ENCODE results near the gene SLC25A17. TPM values are rescaled to one million over a fixed set of nuclear protein-coding genes. Genes with fewer than 3 reads are reported as not detected.

SLC25A17 gene
- polyA plus RNA-seq, 1 experiment: 28.8 TPM

- TF ChIP-seq CTCF (IDR thresholded peaks at IDR 0.05; ENCODE audit: low read depth, low read length): 0 out of 2 replicates have a peak, but pooled peaks have one; percentile 10
- DNase-seq (ENCODE audit: low read depth, low spot score): no peak
- Histone ChIP-seq H3K27me3 (ENCODE audit: control insufficient read depth, insufficient read depth, low read length) (no peaks in the 10 kb centered on the region), H3K4me3 (ENCODE audit: low read depth, low read length) (peak overlapping the region; percentile 99), H3K27ac (ENCODE audit: low read depth, low read length) (peak overlapping the region; percentile 55), H3K9me3 (ENCODE audit: control insufficient read depth, insufficient read depth, low read length) (no peaks in the 10 kb centered on the region)
- CTCF ChIA-PET: interaction anchor here (1.2 kb wide), 1 partner anchor 9 kb away, joined by 3 read pairs; no protein-coding TSS in a partner anchor
- POLR2A ChIA-PET: interaction anchor here (2.0 kb wide), 1 partner anchor 37 kb away, joined by 9 read pairs; the partner anchor contains the start of genes ST13 and XPNPEP3
These were observed 524 bp upstream of the SLC25A17 start for GRCh38 chr22:40819599-40820140.

GRCh38 chr22:40818192-40818746, 877 bp downstream of the SLC25A17 start:
- Histone ChIP-seq H3K4me3 (ENCODE audit: low read depth, low read length) (peak overlapping the region; percentile 99), H3K27ac (ENCODE audit: low read depth, low read length) (peak overlapping the region; percentile 68), H3K27me3 (ENCODE audit: control insufficient read depth, insufficient read depth, low read length) (no peaks in the 10 kb centered on the region), H3K9me3 (ENCODE audit: control insufficient read depth, insufficient read depth, low read length) (no peaks in the 10 kb centered on the region)
- no peak for TF ChIP-seq CTCF (IDR thresholded peaks at IDR 0.05; ENCODE audit: low read depth, low read length)
- no peak for DNase-seq (ENCODE audit: low read depth, low spot score)
- ChIA-PET POLR2A (interaction anchor here (0.6 to 2.0 kb wide), 3 partner anchors 39 to 69 kb away, joined by 3 to 9 read pairs (median 3); partner anchors contain the start of genes ST13 and XPNPEP3), CTCF (interaction anchor here (0.8 kb wide), 1 partner anchor 124 kb away, joined by 4 read pairs; no protein-coding TSS in a partner anchor)

GRCh38 chr22:40817737-40818136, 1.4 kb downstream of the SLC25A17 start:
- DNase-seq (ENCODE audit: low read depth, low spot score): no peak
- ChIA-PET POLR2A (interaction anchor here (2.0 kb wide), 1 partner anchor 39 kb away, joined by 9 read pairs; the partner anchor contains the start of genes ST13 and XPNPEP3), CTCF (no interaction called here)
- H3K27ac ChIP-seq (ENCODE audit: low read depth, low read length): no peak overlapping the region
- TF ChIP-seq CTCF (IDR thresholded peaks at IDR 0.05; ENCODE audit: low read depth, low read length): no peak
- peak overlapping the region; percentile 99; the same call in 1 of the 2 replicates for H3K4me3 ChIP-seq (ENCODE audit: low read depth, low read length)
- H3K9me3 ChIP-seq (ENCODE audit: control insufficient read depth, insufficient read depth, low read length): no peaks in the 10 kb centered on the region
- no peaks in the 10 kb centered on the region for H3K27me3 ChIP-seq (ENCODE audit: control insufficient read depth, insufficient read depth, low read length)

- no peak for TF ChIP-seq CTCF (IDR thresholded peaks at IDR 0.05; ENCODE audit: low read depth, low read length)
- CTCF ChIA-PET: no interaction called here
- POLR2A ChIA-PET: no interaction called here
These were observed 5.2 kb downstream of the SLC25A17 start for GRCh38 chr22:40813912-40814315.

More at GRCh38 chr22:40813912-40814315, 5.2 kb downstream of the SLC25A17 start:
- DNase-seq (ENCODE audit: low read depth, low spot score): no peak
- H3K9me3 ChIP-seq (ENCODE audit: control insufficient read depth, insufficient read depth, low read length): no peaks in the 10 kb centered on the region
- H3K27ac ChIP-seq (ENCODE audit: low read depth, low read length): no peak overlapping the region
- no peak overlapping the region for H3K4me3 ChIP-seq (ENCODE audit: low read depth, low read length)
- no peaks in the 10 kb centered on the region for H3K27me3 ChIP-seq (ENCODE audit: control insufficient read depth, insufficient read depth, low read length)

Data from AG04450 (cell line).